Neuron (in vitro differentiated cells): ENCODE data around the gene TNFRSF14.

Experiments used
- H2AFZ ChIP-seq: one replicate; pipeline ENCODE4 v1.6.1; 2013; ENCODE audit warnings: low read depth, mild to moderate bottlenecking, inconsistent platforms, low read length, moderate library complexity
- H3K27me3 ChIP-seq: one replicate; pipeline ENCODE4 v1.6.1; 2013; ENCODE audit warnings: low read length; ENCODE audit not compliant: insufficient read depth
- H3K36me3 ChIP-seq: one replicate; pipeline ENCODE4 v1.6.1; 2013; ENCODE audit warnings: low read length; ENCODE audit not compliant: insufficient read depth
- H3K4me1 ChIP-seq: one replicate; pipeline ENCODE4 v1.6.1; 2013; ENCODE audit warnings: low read length; ENCODE audit not compliant: insufficient read depth
- H3K4me3 ChIP-seq: 2 replicates; pipeline ENCODE4 v1.5.1; 2013; ENCODE audit warnings: mild to moderate bottlenecking, low read length, moderate library complexity
- H3K9me3 ChIP-seq: one replicate; pipeline ENCODE4 v1.6.1; 2013; ENCODE audit warnings: low read length

The TNFRSF14 gene

DNA sequence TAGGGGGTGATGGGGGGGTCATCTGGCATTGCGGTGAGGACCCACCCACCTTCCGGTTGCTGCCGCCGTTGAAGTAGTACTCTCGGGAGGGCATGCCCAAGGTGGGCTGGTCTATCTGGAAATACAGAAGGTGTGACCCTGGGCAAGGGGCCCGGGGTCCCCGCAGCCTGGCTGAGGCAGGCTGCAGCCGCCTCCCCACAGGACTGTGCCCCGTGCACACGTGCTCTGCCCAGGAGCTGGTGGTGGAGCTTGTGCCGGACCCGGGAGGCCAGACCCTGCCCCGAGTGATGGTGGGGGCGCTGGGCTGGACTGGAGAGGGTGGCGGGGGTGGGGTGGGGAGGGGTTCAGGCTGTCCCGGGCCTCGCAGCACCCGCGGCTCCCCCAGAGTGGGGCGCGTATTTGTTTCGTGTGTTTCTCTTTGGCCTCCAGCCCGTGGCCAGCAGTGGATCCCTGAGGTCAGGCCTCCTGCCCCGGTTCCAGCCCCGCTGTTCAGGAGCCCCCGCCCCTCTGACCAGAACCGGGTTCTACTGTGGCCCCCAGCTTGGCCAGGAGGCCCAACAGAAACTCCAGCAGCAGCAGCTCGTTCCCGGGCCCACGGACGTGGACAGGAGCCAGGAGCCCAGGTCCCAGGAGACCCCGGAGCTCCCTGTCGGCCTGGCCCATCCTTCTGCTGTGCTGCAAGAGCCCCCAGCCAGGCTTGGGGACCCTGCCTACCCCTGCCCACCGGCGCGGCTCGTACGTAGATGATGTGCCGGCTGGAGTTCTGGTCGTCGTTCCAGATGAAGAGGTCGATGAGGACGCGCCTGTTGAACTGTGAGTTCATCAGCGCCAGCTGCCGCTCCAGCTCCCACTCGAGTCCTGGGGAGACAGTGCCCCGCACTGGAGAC, 49.6 kb downstream of the TNFRSF14 start:
- peaks cover 2% of the 10 kb centered on the region for H3K4me1 ChIP-seq
- no peak overlapping the region for H2AFZ ChIP-seq
- no peaks in the 10 kb centered on the region for H3K36me3 ChIP-seq
- no peak overlapping the region for H3K4me3 ChIP-seq
- H3K27me3 ChIP-seq, result peaks cover 29% of the 10 kb centered on the region
- no peaks in the 10 kb centered on the region for H3K9me3 ChIP-seq

DNA sequence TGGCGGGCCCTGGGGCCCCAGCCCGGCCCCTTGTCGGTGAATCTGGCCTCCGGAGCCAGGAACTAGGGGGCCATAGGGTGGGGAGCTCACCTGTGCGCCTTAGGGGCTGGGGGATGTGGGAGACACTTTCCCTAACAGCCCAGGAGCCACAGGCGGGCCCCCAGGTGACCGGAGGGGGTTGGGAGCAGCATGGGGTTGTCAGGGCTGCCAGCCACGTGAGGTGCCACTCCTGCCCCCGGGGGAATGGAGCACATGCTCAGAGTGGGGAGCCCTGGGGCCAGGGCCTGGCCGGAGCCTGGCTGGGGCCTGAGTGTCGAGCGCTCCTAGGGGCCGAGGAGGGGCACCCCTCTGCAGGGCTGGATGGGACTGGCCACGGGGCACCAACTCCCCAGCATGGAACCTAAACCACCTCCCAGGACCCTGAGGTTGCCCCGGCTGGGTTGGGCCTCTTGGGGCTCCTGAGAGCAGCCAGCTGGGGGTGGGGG, 50.3 kb downstream of the TNFRSF14 start:
- Histone ChIP-seq H3K9me3 (no peaks in the 10 kb centered on the region), H3K4me3 (no peak overlapping the region), H3K27me3 (peaks cover 29% of the 10 kb centered on the region), H3K4me1 (peaks cover 2% of the 10 kb centered on the region), H3K36me3 (no peaks in the 10 kb centered on the region), H2AFZ (no peak overlapping the region)

DNA sequence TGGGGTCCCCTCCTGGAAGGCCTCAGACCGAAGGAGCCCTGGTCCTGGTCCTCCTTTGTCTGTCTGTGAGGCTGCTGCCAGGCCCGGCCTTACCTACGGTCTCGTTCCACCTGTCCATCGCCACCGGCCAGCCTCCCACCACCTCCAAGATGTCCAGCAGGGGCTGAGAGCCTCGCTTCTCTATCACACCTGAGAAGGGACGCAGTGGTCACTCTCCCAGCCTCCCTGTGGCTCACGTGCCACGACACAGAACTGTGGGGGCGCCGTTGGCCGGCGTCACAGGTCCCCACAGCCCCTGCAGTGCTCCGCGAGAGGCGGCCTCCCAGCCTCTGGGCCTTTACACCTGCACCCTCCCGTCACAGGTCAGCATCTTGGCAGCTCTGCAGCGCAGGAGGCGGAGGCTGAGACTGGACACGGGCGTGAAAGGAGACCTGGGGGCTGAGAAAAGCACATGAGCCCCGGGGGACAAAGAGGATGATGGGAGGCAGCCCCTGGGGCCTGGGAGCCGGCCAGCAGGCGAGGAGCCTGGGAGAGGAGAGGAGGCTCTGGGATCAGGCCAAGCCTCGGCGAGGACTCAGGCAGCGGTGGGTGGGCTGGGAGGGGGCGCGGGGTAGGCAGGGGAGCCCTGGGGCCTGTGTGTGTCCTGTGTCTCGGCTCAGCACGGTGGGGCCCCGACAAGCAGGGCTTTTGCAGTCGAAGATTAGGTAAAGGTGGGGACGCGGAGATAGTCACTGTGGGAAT, 50.9 kb downstream of the TNFRSF14 start:
- no peaks in the 10 kb centered on the region for H3K9me3 ChIP-seq
- H3K36me3 ChIP-seq, result no peaks in the 10 kb centered on the region
- H3K27me3 ChIP-seq, result peaks cover 24% of the 10 kb centered on the region
- H2AFZ ChIP-seq, result no peak overlapping the region
- H3K4me1 ChIP-seq, result peaks cover 2% of the 10 kb centered on the region
- H3K4me3 ChIP-seq, result no peak overlapping the region

DNA sequence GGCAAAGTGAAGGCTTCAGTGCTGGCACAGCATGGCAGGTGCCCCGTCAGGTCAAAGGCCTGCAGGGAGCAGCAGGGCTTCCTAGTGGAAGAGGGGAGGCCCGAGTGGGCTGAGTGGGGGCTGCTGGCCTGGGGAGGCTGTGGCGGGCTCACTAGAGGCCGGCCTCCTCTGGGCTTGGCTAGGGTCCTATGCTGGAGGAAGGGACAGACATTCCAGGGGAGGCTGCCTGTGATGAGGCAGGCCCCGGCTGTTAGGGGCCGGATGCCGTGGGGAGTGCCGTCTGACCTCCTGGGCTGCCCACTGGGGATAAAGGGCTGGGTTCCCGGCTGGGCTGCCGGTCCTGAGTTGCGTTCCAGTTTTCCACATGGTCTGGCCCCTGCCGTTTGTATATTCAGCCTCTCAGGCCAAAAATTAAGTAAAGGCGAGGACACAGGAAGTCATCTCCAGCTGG, 51.5 kb downstream of the TNFRSF14 start:
- H3K9me3 ChIP-seq, result no peaks in the 10 kb centered on the region
- no peaks in the 10 kb centered on the region for H3K36me3 ChIP-seq
- no peak overlapping the region for H3K4me3 ChIP-seq
- H2AFZ ChIP-seq, result no peak overlapping the region
- peaks cover 2% of the 10 kb centered on the region for H3K4me1 ChIP-seq
- H3K27me3 ChIP-seq, result peaks cover 22% of the 10 kb centered on the region

DNA sequence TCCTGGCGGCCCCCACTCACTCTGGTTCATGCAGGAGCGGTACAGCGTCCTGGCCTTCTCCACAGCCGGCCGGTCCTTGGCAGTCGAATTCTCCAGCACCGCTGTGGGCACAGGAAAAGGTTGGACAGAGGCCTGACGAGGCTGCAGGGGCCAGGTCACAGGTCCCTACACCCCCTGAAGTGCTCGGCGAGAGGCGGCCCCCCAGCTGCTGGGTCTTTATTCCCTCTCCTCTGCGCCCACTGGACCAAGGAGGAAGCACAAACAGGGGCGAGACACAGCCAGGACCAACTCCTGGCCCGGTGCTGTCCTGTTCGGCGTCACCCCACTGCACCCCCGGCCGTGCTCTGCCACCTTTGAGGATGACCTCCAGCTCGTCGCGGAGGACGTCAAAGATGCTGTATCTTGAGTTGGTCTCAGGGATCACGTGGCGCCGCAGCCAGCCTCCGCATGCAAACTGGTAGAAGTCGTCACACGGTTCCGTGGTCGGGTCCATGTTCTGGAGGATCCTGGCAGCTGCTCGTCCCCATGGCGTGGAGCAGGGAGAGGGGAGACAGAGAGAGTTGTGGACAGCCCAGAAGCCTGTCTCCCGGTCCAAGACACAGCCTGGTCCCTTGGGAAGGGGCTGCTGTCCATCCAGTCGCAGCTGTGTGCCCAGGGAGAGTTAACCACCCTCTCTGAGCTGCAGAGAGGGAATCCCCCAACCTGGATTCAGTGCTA, 53.3 kb downstream of the TNFRSF14 start:
- Histone ChIP-seq H3K36me3 (no peaks in the 10 kb centered on the region), H3K4me1 (peaks cover 2% of the 10 kb centered on the region), H3K27me3 (peaks cover 12% of the 10 kb centered on the region), H3K9me3 (peaks cover 2% of the 10 kb centered on the region), H3K4me3 (no peak overlapping the region), H2AFZ (no peak overlapping the region)

DNA sequence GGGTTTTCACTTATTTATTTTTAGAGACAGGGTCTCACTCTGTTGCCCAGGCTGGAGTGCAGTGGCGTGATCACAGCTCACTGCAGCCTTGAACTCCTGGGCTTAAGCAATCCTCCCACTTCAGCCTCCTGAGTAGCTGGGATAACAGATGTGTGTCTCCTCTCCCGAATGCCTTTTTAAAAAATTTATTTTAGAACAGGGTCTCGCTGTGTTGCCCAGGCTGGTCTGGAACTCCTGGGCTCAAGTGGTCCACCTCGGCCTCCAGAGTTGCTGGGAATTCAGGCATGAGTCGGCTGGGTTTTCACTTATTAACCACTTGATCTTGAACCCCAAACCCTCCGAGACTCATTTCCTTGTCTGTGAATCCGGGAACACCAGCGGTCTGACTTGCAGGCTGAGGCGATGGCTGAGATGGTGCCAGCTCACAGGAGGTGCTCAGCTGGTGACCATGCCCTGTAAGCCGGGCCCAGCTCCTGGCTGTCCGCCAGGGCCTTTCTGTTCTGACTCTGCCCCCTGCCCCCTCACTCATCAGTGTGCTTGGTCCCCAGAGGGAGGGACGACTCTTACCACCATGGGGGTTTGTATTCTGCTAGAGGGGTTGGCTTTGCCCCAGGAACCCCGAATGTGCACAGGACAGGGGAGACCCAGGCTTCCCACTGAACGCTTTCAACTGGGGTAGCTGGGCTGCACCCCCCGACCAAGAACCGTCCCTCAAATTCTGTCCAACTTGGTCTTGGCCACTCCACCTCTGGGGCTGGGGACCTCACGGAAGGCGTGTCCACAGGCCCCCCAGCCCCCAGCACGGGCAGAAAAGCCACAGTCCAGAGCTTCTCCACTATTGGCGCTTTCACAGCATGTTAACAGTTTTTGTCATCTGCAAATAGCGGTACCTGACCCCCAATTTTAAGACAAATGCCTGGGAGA, 54.1 kb downstream of the TNFRSF14 start:
- Histone ChIP-seq H3K4me1 (peaks cover 2% of the 10 kb centered on the region), H3K27me3 (peaks cover 8% of the 10 kb centered on the region), H2AFZ (no peak overlapping the region), H3K36me3 (no peaks in the 10 kb centered on the region), H3K9me3 (peaks cover 2% of the 10 kb centered on the region), H3K4me3 (no peak overlapping the region)

DNA sequence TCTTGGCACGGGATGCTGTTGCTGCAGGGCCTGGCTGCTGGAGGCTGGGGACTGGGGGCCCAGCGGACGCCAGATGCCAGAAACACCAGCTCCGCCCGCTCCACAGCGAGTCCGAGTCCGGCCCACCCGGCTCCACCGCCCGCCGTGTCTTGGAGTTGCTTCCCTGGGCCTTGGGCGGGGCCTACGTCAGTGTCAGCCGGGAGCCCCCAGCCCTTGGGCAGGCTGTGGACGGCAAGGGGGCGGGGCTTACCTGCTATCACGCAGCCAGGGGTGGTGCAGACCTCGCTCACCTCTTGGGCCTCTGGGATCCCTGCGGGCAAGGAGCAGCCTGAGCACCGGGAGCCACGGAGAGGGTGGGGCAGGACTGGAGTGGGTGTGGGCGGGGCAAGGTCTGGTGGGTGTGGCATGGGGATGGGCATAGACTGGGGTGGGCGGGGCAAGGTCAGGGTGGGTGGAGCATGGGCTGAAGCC, 54.9 kb downstream of the TNFRSF14 start:
- Histone ChIP-seq H3K4me1 (peaks cover 2% of the 10 kb centered on the region), H2AFZ (no peak overlapping the region), H3K9me3 (peaks cover 2% of the 10 kb centered on the region), H3K36me3 (no peaks in the 10 kb centered on the region), H3K27me3 (peaks cover 8% of the 10 kb centered on the region), H3K4me3 (no peak overlapping the region)

DNA sequence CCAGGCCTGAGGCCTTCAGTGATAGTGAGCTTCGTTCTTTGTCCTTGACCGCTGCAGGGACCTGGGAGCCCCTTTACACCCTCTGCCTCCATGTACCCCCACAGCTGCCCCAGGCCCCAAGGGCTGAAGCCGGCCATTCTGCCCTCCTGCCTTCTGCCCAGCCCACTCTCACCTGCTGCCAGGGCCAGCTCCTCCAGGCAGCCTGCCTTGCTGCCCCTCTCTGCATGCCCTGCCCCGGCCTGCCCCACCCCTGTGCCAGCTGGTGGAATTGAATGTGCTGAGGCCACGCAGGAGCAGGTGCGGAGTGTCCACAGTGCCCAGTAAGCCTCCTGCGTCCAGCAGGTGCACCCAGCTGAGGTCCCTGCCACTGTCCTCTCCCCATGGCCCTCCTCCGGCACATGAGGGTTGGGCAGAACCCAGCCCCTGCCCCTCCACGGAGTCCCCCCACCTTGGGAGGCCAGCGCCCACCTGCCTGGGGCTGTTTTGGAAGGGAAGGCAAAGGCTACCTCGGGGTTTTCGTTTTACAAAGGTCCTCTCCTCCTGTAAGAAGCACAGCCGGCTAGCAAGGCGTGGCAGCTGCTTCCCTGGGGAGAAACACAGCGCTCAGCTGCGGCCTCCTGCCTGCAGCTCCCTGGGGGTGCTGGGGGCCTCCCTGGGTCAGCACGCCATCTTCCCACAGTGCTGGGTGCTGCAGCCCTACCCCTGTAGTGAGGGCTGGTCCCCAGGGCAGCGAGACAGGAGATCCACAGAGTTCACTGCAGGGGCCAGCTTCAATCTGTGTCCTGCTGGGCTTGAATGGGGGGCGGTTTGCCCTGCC, 55.7 kb downstream of the TNFRSF14 start:
- peaks cover 8% of the 10 kb centered on the region for H3K27me3 ChIP-seq
- peaks cover 7% of the 10 kb centered on the region for H3K9me3 ChIP-seq
- H3K4me1 ChIP-seq, result peaks cover 2% of the 10 kb centered on the region
- H3K4me3 ChIP-seq, result no peak overlapping the region
- H2AFZ ChIP-seq, result no peak overlapping the region
- no peaks in the 10 kb centered on the region for H3K36me3 ChIP-seq

DNA sequence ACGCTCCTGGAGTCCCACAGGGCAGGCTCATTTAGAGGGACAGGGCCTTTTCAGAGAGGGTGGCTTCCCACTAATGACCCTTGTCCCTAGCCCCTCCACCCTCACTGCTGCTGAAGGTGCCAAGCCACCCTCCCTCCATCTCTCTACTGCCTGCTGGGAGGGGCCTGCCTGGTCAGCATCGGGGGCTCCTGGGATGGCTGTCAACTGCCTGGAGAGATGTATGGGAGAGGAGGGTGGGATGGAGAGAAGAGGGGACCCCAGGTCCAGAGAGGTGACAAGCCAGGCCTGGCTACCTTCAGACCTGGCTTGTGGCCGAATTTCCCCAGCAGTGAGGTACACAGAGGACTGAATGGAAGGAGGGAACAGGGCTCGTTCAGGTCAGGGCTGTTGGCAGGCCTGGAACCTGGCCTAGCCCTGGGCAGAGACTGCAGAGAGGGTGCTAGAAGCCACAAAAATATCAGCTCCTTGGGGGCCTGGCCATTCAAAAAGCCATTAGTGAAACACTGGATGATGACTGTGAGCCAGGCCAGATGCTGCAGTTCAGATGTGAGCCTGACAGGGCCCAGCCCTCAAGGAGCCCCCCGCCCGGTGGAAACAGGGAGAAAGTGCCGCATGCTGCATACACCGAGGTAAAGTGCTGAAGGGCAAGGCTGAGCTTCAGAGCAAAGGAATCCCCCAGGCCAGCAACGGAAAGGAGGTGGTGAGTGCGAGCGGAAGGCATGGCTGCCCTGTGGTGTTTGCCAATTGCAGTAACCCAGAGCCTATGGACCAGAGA, 56.6 kb downstream of the TNFRSF14 start:
- H3K36me3 ChIP-seq, result no peaks in the 10 kb centered on the region

More for the DNA sequence above, 56.6 kb downstream of the TNFRSF14 start:
- Histone ChIP-seq H3K4me1 (peaks cover 5% of the 10 kb centered on the region), H2AFZ (no peak overlapping the region), H3K27me3 (peaks cover 5% of the 10 kb centered on the region), H3K4me3 (no peak overlapping the region), H3K9me3 (peaks cover 8% of the 10 kb centered on the region)
